ENCODE results near the gene GGNBP2.
"Not testable (repeated sequence)": the region's sequence is repeated elsewhere in the genome, so short reads cannot be mapped to it uniquely, and the experiment has no call there.

Gene GGNBP2, protein sequence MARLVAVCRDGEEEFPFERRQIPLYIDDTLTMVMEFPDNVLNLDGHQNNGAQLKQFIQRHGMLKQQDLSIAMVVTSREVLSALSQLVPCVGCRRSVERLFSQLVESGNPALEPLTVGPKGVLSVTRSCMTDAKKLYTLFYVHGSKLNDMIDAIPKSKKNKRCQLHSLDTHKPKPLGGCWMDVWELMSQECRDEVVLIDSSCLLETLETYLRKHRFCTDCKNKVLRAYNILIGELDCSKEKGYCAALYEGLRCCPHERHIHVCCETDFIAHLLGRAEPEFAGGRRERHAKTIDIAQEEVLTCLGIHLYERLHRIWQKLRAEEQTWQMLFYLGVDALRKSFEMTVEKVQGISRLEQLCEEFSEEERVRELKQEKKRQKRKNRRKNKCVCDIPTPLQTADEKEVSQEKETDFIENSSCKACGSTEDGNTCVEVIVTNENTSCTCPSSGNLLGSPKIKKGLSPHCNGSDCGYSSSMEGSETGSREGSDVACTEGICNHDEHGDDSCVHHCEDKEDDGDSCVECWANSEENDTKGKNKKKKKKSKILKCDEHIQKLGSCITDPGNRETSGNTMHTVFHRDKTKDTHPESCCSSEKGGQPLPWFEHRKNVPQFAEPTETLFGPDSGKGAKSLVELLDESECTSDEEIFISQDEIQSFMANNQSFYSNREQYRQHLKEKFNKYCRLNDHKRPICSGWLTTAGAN
- 141 to 171 reads per million in 2 donors for total RNA-seq

DNA sequence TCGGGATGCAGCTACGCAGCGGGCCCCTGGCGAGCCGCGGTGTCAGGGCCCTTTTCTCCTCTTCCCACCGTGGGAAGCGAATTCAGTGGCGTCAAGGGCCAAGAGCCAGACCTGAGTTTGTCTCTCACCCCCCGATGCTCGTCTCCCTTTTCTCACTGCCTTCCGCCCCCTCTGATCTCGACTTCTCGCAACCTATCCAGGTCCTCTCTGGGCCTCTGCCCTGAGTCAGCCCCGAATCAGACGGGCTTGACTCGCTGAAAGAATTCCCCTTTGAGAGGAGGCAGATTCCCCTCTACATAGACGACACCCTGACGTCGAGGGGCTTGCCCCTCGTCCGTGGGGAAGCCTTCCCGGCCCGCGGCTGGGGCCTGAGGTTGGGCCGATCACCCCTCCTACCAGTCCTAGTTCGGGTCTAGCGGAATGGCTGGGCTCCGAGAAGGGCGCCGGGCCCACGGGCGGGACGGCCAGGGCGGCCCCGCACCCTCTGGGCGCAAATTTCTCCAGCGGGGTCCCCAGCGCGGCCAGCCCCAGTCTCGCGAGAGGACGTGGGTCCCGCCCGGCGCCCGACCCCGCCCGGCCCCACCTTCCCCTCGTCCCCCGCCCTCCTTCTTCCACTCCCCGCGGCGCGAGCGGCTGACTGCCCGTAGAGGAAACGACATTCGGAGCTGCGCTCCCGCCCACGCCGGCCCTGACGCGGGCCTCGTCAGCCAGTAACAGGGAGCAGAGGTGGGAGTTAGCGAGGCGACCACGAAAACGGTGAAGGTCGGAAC, at the start of gene GGNBP2:
Gene GGNBP2 (plus strand): TSS at position 613 of the 770 bp plus-strand sequence. CDS start 806 bp downstream, outside the sequence.
- DNase-seq = peak; percentile 89

DNA sequence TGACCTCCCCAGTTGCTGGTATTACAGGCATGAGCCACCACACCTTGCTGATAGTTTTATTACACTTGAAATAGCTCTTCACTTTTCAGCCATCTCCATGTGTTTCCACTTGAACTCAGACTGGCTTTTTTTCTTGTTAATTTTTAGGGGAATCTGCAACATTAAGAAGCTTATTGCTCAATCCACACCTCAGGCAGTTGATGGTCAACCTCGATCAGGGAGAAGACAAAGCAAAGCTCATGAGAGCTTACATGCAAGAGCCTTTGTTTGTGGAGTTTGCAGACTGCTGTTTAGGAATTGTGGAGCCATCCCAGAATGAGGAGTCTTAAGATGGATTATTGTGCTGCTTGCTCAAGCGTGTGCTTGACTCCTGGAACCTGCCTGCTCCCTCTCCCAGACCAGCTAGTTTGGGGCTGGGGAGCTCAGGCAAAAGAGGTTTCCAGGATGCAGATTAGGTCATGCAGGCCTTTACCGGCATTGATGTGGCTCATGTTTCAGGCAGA, 49.6 kb upstream of the GGNBP2 start:
- no peak for DNase-seq

DNA sequence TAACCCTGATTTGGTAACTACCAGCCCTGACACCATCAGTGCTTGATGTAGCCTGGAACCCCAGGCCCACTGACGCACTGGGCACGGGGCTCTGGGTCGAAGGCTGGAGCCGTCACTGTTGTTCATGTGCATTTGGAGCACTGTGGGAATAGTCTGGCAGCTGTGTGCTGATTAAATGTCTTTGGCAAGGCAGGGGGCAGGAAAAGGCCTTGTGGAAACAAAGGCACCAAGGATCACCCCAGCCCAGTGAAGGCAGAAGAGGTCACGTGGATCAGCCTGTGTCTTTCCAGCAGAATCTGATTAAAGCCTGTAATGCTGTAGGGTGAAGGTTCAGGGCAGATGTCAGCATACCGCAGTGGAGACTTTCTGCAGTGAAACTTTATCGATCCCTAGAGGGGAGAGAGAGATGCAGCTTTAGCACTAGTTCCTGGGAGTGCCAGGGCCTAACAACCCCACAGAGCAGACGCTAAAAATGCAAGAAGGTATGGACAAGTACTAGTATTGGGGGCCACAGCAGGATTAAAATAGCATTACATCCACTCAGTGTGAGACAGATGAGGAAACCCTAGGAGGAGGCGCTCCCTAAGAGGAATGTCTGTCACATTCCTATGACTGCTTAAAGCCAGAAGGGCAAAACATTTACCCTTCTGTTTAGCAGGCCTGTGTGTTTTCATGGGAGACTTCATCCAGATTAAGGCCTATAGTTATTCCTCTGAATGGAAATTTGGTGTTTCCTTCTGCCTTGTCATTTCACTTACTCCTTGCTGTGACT, 48.5 kb upstream of the GGNBP2 start:
- DNase-seq = no peak

DNA sequence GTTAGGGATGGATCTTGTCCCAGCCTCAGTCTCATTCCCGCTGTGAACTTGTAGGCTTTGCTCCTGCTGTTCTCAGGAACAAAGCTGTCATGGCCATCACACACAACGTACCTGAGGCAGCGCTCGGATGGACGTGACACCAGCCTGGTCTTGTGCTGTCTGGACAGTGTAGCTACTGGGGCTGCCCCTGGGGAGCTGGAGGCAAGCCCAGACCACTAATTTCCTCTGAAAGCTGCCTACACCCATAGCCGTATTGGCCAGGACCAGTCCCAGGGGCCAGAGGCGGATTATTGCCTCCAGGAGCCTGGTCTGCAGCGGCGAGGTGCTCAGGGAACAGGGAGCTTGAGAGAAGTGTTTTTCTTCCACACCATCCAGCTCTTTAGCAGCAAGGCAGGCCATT, 46.6 kb upstream of the GGNBP2 start:
- no peak for DNase-seq

DNA sequence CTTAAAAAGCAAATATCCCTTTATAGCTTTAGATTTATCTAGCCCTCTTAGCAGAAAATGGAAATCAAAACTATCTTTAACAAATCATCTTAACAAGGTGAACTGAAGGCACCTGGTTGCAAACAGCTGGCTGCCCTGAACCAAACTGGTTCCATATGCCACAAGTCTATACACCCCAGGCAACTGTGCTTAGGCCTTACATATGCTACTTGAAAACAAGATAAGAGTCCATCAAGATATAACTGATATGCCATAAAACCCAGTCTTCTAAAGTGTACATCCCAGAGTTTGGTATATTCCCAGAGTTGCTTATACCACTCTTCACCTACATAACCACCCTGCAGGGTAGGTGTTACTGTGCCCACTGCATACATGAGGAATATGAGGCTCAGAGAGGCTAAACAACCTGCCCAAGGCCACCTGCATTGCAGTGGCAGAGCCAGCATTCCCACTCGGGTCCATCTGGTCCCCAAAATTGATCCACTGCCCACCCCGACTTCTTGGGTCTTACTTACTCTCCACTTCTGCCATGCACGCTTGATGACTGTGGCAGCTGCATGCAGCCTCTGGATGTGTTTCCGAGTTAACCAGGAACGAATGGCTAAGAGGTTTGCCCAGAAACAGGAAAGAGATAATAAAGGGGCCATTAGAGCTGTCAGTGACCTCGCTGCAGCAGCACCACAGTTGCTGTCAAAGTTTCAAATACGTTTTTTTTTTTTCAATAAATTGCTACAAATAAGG, 46.0 kb upstream of the GGNBP2 start:
- DNase-seq = no peak

DNA sequence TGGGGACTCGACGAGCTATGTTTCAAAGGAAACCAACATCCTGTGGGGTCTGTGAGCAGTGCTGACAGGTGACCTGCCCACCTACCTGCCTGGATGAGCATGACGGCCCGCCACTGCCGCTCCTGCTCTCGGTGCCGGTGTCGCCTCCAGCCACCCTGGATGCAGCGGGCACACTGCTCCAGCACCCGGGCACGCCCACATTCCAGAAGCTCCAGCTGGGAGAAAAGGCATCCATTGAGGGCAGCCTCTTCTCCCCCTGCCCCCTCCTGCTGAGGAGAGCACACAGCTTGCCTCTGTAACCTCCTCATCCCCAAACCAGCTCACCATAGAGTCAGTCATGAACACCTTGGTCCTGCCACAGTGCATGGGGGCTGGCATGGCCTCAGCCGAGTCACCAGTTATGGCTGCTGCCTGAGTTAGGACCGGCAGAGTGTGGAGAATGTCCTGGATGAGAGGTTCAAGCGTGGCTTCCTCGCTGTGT, 43.9 kb upstream of the GGNBP2 start:
- no peak for DNase-seq

DNA sequence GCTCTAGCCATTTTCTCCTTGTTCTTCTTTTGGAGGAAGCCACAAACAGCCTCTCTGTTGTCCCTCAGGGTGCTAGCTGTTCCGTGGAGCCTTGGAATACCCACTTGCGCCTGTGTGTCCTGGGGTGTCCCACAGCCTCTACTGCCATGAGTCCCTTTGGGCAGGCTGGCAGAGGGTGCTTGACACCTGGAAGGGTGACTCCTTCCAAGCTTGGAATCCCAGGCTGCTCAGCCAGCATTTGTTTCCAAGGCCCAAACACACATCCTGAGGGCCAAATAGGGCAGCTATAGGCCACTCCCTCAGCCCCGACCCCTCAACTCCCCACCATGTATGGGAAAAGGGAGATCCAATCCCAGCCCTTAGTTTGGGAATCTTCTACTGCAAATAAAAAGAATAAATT, 43.4 kb upstream of the GGNBP2 start:
- DNase-seq = no peak

DNA sequence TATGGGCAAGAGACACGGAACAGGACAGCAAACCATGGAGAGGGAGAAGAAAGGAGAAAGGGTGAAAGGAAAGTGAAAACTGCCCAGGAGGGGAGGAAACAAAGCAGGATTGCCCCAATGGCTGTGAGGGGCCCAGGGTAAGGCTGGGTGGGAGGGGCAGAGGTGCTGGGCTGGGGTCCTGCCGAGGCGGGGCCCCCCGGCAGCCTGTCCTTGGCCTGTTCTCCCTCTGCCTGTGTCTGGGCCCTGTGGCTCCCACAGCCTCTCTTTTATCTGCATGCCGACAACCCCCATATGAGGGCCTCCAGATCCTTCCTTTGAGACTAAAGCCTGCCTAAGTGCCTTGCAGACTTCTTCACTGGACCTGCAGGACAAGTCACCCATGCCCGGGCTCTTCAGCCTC, 42.8 kb upstream of the GGNBP2 start:
- DNase-seq = no peak

DNA sequence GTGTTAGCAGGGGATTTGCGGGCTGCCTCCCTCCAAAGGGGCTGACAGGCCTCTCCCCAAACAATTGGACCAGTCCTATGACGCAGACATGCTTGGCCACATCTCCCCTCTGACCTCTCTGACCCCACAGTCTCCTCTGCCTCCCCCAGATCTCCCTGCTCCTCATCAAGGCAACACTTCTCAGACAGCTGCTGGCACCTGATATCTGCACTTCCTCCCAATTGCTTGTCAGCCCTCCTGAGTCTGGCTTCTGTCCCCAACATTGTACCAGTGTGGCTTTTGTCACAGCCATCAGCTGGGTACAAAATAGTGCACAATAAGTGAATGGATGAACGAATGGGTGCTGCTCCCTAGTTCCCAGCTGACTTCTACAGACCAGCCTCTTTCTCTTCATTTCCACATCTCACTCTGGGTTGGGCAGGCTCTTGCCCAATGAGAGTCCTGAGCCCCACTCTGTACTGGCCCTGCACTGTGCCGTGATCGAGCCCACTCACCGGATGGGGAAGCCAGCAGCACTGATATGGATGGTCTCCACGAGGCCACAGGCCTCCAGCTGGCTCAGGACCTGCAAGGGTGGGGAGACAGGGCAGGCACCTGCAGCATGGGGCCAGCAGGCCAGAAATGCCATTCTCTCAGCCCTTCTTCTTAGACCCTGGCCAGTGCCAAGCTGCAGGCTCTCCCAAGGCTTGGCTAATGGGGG, 41.1 kb upstream of the GGNBP2 start:
- no peak for DNase-seq

DNA sequence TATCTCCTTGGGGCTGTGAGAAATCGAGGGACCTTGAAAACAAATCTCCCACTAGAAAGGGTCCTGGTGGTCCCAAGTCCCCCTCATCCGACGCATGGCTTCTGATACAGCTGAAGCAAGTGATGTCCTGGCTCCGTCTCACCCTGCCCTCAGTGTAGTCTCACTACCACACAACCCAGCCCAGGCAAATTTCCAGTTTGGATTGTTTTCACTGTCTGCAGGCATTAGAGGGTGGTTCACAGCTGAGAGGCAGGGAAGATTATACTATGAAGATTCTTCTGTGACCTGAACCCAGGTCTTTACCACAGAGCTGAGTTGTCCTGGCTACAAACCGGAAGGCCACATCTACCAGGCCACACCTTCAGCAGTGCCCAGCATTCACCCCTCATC, 40.6 kb upstream of the GGNBP2 start:
- DNase-seq = no peak

DNA sequence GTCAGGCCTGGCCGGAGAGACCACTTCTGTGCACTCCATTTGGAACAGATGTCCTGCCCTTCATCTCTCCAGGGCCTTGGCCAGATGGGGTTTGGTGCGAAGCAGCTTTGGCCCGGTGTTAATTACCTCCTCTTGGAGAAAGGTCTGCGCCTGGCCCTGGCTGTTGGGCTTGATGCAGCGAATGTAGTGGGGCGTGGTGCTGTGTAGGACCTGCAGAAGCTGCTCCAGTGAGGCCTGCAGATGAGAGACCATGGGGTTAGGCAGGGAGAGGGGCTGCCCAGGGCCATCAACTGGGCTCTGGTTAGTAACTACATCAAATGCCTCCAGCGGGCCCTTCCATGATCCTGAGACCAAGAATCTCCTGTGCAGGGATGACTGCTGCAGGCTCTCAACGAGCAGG, 39.5 kb upstream of the GGNBP2 start:
- no peak for DNase-seq

DNA sequence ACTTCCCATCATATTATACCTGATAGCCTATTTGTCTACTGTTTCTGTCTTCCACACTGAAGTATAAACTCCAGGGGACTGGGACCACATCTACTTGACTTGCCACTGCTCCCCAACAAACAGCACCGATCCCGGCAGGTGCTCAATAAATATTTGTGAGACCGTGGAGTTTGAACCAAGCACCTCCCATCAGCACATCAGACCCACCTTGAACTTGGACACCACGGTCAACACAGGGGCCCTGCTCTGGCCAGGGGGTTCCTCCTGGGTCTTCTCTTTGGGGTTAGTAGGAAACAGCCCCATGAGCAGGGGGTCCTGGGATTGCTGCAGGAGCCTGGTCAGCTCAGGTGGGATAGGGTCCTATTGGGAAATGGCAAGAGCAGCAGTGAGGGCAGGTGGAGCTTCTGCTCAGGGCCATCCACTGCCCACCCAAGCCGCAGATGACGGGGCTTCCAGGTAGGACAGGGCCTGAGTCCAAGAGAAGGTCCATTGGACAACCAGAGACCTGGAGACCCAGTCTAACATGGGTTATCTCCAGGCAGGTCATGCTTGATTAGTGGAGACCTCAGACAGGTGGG, 38.4 kb upstream of the GGNBP2 start:
- no peak for DNase-seq

DNA sequence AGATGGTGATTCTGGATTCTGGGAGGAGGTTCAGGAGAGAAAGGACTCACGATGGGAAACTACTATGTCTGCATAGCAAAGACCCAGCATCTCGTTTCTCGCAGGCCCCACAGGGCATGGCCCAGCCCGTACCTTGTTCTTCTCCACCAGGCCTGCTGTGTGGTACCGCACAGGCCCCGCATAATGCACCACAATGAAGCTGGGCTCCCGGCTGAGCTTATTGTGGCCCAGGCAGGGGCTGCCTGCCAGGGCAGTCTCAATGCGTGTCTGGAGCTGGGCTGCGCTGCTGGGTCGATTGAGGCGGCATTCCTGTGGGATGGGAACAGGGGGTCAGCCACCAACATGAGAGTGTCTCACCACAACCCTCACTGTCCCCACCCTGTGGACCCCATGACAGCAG, 37.9 kb upstream of the GGNBP2 start:
- no peak for DNase-seq

DNA sequence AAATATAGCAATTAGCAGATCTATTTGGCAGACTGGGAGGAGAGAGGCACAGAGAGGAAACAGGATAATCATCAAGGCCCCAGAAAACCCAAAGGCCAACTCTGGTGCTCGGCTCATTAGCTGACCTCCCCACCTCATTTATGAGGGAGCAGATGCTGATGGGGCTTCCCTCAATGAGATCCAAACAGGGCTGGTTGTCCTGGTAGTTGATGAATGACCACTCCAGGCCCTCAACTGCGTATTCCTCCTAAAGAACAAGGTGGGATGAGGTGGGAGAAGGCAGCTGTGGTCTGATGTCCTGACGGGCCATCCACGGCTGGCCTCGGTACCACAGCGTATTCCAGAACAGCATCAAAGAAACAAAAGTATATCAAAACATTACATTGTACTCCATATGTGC, 37.5 kb upstream of the GGNBP2 start:
- no peak for DNase-seq

DNA sequence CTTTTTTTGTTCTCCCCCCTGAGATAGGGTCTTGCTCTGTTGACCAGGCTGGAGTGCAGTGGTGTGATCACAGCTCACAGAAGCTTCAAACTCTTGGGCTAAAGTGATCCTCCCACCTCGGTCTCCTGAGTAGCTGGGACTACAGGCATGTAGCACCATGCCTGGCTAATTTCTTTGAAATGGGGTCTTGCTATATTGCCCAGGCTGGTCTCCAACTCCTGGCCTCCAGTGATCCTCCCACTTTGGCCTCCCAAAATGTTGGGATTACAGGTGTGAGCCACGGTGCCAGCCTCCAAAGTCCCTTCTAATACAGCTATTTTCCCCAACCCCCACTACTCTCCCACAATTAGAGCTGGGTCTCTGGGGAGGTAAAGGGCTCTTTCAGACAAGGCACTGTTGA, 36.3 kb upstream of the GGNBP2 start:
- DNase-seq = not testable (repeated sequence)

DNA sequence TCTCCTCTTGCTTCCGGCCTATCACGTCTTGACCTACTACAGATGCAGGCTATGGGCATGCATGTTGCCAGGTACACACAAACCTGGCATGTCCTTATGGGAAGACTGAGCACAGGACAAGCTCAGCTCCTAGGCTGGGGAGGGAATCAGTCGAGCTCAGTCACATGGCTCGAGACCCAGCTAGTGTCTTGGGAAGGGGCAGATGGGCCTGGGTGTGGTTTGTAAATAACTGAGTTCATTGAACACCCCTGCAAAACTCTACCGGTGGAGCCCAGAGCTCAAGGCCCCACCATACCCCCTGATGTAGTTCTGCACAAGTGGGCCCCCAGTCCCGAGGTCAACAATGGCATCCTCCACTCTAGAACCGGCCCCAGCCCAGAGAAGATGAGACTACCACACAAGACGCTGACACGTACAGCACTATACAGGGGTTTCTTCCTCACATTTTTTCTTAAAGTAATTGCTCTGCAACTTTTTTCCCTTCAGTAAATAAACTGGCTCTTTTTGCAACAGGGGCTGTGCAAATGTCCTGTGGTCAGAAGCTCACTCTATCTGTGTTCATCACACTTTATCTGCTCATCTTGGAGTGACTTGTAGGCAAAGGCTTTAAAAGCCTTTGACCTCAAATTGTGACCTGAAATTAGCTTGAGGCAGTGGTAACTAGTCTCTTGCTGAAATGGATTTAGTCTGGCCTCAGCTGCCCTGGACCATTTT, 35.3 kb upstream of the GGNBP2 start:
- no peak for DNase-seq

DNA sequence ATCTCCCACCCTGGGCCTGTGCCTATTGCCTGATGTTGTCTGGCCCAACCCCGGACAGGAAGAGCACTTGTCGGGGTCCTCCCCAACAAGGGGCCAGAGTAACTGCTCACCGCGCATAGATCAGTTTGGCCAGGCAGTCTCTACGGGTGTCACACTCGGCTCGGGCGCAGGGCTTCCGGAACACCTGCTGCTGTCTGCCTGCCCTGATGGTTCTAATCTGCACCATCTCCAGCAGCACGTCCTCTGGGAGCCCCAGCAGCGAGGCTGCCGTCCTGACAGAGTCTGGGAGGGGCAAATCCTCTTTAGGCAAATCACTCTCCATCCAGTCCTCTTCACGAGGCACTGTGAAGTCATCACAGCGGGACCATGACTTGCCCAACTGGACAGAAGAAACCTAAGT, 34.1 kb upstream of the GGNBP2 start:
- DNase-seq = no peak

DNA sequence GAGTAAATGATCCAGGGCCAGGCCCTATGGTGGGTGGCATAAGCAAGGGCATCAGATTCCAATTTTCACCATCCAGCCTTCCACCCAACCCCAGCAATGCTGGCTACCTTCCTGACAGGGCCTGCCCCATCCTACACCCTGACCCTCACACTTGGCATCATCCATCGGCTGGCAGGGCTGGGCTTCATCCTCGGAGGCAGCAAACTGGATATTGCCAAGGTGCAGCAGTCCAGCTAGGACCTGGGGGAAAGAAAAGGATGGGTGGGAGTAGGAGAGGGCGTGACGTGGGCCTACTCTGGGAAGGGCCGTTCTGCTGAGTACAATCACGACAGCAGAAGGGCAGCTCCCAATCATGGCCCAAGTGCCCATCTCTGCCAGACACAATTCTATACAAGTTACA, 33.5 kb upstream of the GGNBP2 start:
- no peak for DNase-seq

DNA sequence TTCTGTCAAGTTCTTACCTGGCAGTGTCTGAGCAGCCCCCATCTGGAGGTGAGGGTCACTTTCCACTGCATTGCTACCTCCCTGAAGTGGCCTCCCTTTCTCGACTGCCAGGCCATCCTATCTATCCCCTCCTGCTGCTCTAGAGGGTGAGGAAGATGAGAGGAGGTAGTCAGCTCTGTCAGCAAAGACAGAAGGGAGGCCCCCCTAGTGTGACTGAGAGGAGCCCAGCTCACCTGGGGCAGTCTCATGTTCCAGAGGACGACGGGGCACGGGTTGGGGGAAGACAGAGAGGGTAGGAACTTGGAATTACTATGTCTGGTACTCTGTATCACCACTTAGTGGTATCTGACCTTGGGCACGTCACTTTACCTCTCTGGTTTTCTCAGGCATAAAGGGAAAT, 32.1 kb upstream of the GGNBP2 start:
- DNase-seq = no peak

DNA sequence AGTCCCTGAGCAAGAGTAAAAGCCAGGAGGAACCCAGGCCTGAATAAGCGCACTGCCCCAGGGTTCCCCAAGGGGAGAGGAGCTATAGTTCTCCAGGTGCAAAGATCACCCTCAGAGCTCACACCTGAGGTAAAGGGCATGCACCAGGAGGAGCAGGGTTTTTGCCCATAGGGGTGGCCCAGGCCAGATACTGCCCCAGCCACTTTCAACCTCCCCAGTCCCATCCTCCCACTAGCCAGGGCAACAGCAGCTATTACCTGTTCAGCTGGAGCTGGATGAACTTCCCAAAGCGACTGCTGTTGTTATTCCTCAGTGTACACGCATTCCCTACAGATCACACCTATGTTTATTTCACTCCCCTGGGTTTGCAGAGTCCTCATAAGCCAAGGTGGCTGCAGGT, 29.9 kb upstream of the GGNBP2 start:
- DNase-seq = no peak
